Activated CD4-positive, alpha-beta T cell treated with anti-CD3 and anti-CD28 coated beads, Interleukin-2, amount 10 ng/mL, durations not matched to agents 7 days and 5 days (primary cell): ENCODE data around the gene ENDOU. TPM values are rescaled to one million over a fixed set of nuclear protein-coding genes. Genes with fewer than 3 reads are reported as not detected.

ENCODE experiments used
- CTCF ChIA-PET: fragments of 350-600 bp; sonication (Branson Sonifier 250); formaldehyde crosslinking; loops from one replicate; lab custom pipeline; 2021; ENCODE audit warnings: antibody characterized with exemption; lab: Charles Lee
- POLR2A ChIA-PET: fragments of 350-600 bp; sonication (Branson Sonifier 250); formaldehyde crosslinking; loops from one replicate; lab custom pipeline; 2021; ENCODE audit warnings: antibody characterized with exemption; lab: Charles Lee
- DNase-seq: peaks from one replicate; pipeline ENCODE4 v3.0.0-alpha.2; 2020
- H3K27ac Mint-ChIP-seq: one replicate; pipeline ENCODE4 v1.8.0; 2021; ENCODE audit warnings: mild to moderate bottlenecking, moderate library complexity, mixed read lengths
- H3K27me3 Mint-ChIP-seq: one replicate; pipeline ENCODE4 v1.8.0; 2021; ENCODE audit warnings: mixed read lengths
- H3K36me3 Mint-ChIP-seq: one replicate; pipeline ENCODE4 v1.8.0; 2021; ENCODE audit warnings: low read depth, mixed read lengths
- H3K4me1 Mint-ChIP-seq: one replicate; pipeline ENCODE4 v1.8.0; 2021; ENCODE audit warnings: mixed read lengths
- H3K4me3 Mint-ChIP-seq: one replicate; pipeline ENCODE4 v1.8.0; 2021; ENCODE audit warnings: mild to moderate bottlenecking, moderate library complexity, mixed read lengths
- H3K9me3 Mint-ChIP-seq: one replicate; pipeline ENCODE4 v1.8.0; 2021; ENCODE audit warnings: mixed read lengths
- total RNA-seq, 2 experiments: library from RNA; stranded (reverse); gene quantifications; one replicate each; pipeline ENCODE4 v1.2.3, GENCODE V29; 2021

The ENDOU gene
- total RNA-seq, 2 experiments from 2014 or later, result not detected

GRCh38 chr12:47767216-47767724, 42.0 kb upstream of the ENDOU start:
- no peak overlapping the region for H3K4me3 Mint-ChIP-seq
- CTCF ChIA-PET, result interaction anchor here (0.6 to 7.2 kb wide), 31 partner anchors 9 to 942 kb away, joined by 3 to 124 read pairs (median 4); partner anchors contain the start of genes ENDOU and RAPGEF3
- peaks cover 13% of the 10 kb centered on the region for H3K27me3 Mint-ChIP-seq
- peak; percentile 81 for DNase-seq
- H3K9me3 Mint-ChIP-seq, result no peaks in the 10 kb centered on the region
- H3K36me3 Mint-ChIP-seq, result no peaks in the 10 kb centered on the region
- no peak overlapping the region for H3K27ac Mint-ChIP-seq
- H3K4me1 Mint-ChIP-seq, result peaks cover 15% of the 10 kb centered on the region
- POLR2A ChIA-PET, result no interaction called here

DNA sequence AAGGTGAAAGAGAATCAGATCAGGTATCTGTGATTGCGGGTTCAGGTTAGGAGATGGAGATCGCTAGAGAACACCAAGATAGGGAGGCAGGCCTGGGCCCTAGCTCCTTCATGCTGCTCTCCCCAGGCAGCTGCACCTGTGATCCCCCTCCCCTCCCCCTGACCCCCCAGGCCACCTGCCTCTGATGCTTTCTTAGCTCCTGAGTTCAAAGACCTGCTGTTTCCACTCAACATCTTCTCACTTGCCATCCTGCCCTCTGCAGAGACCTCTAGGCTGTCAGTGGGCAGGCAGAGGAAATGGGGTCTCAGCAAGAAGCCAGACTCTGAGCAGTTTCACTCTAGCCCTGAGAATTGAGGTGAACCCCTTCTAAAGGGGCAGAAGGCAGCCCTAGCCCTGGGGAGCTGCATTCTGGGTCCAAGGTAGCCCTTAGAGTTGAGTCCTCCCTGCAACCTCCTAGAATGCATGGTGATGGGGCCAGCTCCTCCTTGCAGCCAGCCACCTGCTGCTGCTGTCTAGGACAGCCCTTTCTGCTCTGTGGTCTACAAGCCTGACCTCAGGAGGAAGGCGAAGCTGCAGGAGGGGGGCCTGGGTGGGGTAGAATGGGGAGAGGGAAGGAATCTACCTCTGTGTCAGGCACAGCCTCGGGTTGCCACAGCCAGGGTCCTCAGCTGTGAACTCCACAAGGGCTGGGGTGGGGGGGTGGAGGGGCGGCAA, 41.4 kb upstream of the ENDOU start:
- H3K36me3 Mint-ChIP-seq, result no peaks in the 10 kb centered on the region
- no peaks in the 10 kb centered on the region for H3K9me3 Mint-ChIP-seq
- no peak for DNase-seq
- H3K4me3 Mint-ChIP-seq, result no peak overlapping the region
- H3K4me1 Mint-ChIP-seq, result peaks cover 15% of the 10 kb centered on the region
- POLR2A ChIA-PET, result interaction anchor here (0.6 kb wide), 1 partner anchor 32 kb away, joined by 3 read pairs; no protein-coding TSS in a partner anchor
- CTCF ChIA-PET, result interaction anchor here (0.6 to 7.2 kb wide), 29 partner anchors 8 to 943 kb away, joined by 3 to 124 read pairs (median 4); partner anchors contain the start of genes ASB8, ENDOU and RAPGEF3
- peaks cover 9% of the 10 kb centered on the region for H3K27me3 Mint-ChIP-seq
- H3K27ac Mint-ChIP-seq, result no peak overlapping the region

- ChIA-PET CTCF (interaction anchor here (0.6 to 10.5 kb wide), 5 partner anchors 19 to 421 kb away, joined by 3 to 162 read pairs (median 3); no protein-coding TSS in a partner anchor), POLR2A (no interaction called here)
- Mint-ChIP-seq H3K9me3 (no peaks in the 10 kb centered on the region), H3K36me3 (no peaks in the 10 kb centered on the region), H3K4me1 (peaks cover 22% of the 10 kb centered on the region), H3K4me3 (no peak overlapping the region), H3K27ac (no peak overlapping the region), H3K27me3 (peaks cover 12% of the 10 kb centered on the region)
- no peak for DNase-seq
These were observed 38.4 kb upstream of the ENDOU start for GRCh38 chr12:47763481-47764346.

- no peaks in the 10 kb centered on the region for H3K9me3 Mint-ChIP-seq
- DNase-seq, result no peak
- H3K27ac Mint-ChIP-seq, result no peak overlapping the region
- no peak overlapping the region for H3K4me3 Mint-ChIP-seq
- no peaks in the 10 kb centered on the region for H3K36me3 Mint-ChIP-seq
- peaks cover 27% of the 10 kb centered on the region for H3K4me1 Mint-ChIP-seq
- H3K27me3 Mint-ChIP-seq, result peaks cover 12% of the 10 kb centered on the region
- POLR2A ChIA-PET, result no interaction called here
- CTCF ChIA-PET, result interaction anchor here (0.6 to 10.5 kb wide), 8 partner anchors 10 to 422 kb away, joined by 3 to 162 read pairs (median 3); partner anchors contain the start of gene ENDOU
These were observed 37.7 kb upstream of the ENDOU start for GRCh38 chr12:47762850-47763465.

GRCh38 chr12:47758834-47759690, 33.8 kb upstream of the ENDOU start, which contains the start of gene RAPGEF3:
Gene RAPGEF3 (minus strand): TSS chr12:47758880. CDS start chr12:47758556, 324 bp downstream.
- peak; percentile 71 for DNase-seq
- Mint-ChIP-seq H3K27ac (no peak within 1 kb of the TSS), H3K36me3 (no peaks in the 10 kb centered on the region), H3K4me1 (peaks cover 28% of the 10 kb centered on the region), H3K27me3 (peaks cover 4% of the 10 kb centered on the region), H3K4me3 (peak within 1 kb of the TSS; percentile 72), H3K9me3 (no peaks in the 10 kb centered on the region)
- ChIA-PET CTCF (interaction anchor here (0.9 to 10.5 kb wide), 11 partner anchors 8 to 190 kb away, joined by 3 to 162 read pairs (median 5); no protein-coding TSS in a partner anchor), POLR2A (no interaction called here)

DNA sequence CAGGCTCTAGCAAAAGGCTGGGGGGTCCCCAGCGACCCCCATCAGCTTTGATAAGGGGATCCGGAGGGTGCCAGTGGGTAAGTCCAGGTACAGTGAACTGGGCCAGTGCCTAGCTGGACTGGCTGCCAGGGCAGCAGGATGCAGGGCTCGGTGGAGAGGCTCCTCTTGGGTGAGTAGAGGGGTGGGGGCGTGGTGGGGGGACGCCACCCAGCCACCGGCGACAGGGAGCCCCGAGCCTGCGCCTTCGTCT, 33.2 kb upstream of the ENDOU start:
- H3K36me3 Mint-ChIP-seq, result no peaks in the 10 kb centered on the region
- no peak for DNase-seq
- no peak overlapping the region for H3K27ac Mint-ChIP-seq
- H3K27me3 Mint-ChIP-seq, result peaks cover 4% of the 10 kb centered on the region
- H3K9me3 Mint-ChIP-seq, result no peaks in the 10 kb centered on the region
- POLR2A ChIA-PET, result no interaction called here
- CTCF ChIA-PET, result interaction anchor here (1.0 to 10.5 kb wide), 12 partner anchors 9 to 190 kb away, joined by 3 to 162 read pairs (median 4); no protein-coding TSS in a partner anchor
- H3K4me3 Mint-ChIP-seq, result peak overlapping the region; percentile 52
- H3K4me1 Mint-ChIP-seq, result peaks cover 28% of the 10 kb centered on the region

DNA sequence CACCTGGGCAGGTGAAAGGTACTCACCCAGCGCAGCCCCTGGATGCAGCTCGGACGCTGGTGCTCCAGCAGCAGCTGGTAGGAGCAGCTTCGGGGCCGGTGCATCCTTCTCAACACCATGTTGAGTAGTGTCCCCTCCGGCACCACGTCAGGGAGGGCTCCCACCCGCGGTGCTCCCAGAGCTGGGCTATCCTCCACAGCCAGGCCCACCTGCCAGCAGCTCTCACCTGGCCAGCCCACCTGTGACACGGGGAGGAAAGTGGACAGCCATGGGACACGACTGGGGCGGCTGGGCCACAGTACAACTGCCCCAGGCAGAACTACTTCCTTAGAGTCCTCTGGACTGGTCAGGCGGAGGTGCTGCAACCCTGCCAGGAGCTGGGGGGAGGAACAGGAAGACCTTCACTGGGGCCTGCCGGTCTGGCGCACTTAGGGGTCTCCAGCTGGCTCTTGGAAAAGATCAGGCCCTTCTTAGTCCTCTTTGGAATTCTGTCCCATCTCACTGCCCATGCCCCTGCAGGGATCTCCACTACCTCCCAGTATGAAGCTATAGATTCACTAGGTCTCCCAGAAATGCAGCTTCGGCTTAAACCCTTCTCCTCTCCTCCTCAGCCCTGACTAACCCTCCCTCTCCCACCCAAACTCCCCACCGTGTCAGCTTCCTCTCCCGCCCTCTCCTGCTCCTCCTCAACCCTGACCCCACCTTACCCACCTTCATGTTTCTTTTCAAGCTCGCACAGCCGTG, 32.7 kb upstream of the ENDOU start:
- ChIA-PET POLR2A (no interaction called here), CTCF (interaction anchor here (0.7 to 10.5 kb wide), 17 partner anchors 9 to 191 kb away, joined by 3 to 162 read pairs (median 4); no protein-coding TSS in a partner anchor)
- H3K27me3 Mint-ChIP-seq, result peaks cover 4% of the 10 kb centered on the region
- peaks cover 29% of the 10 kb centered on the region for H3K4me1 Mint-ChIP-seq
- H3K27ac Mint-ChIP-seq, result no peak overlapping the region
- no peaks in the 10 kb centered on the region for H3K9me3 Mint-ChIP-seq
- H3K36me3 Mint-ChIP-seq, result no peaks in the 10 kb centered on the region
- DNase-seq, result no peak
- H3K4me3 Mint-ChIP-seq, result peak overlapping the region; percentile 52

DNA sequence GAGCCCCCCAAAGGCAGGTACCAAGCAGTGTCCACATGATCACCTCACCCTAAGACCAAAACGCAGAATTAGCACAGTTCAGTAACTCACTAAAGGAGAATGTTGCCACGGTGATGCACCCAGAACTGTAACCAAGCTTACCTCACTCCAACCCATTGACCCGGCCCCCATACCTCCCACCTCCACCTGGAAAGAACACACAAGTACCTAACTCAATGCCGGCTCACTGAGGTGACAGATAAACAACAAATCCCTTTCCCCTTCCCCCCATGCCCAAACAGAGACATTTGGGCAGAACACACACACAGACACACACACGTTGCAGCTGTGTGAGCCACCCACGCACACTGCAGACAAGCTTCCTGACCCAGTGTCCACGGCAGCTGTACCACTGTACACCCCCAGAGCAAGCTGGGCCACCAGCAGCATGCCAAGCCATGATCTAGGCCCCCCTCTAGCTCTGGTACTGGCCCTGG, 32.1 kb upstream of the ENDOU start:
- Mint-ChIP-seq H3K4me3 (no peak overlapping the region), H3K27me3 (peaks cover 4% of the 10 kb centered on the region), H3K9me3 (no peaks in the 10 kb centered on the region), H3K27ac (no peak overlapping the region), H3K4me1 (peaks cover 29% of the 10 kb centered on the region), H3K36me3 (no peaks in the 10 kb centered on the region)
- DNase-seq, result no peak
- ChIA-PET CTCF (interaction anchor here (0.7 to 10.5 kb wide), 16 partner anchors 10 to 81 kb away, joined by 3 to 162 read pairs (median 4); partner anchors contain the start of gene RPAP3), POLR2A (no interaction called here)

DNA sequence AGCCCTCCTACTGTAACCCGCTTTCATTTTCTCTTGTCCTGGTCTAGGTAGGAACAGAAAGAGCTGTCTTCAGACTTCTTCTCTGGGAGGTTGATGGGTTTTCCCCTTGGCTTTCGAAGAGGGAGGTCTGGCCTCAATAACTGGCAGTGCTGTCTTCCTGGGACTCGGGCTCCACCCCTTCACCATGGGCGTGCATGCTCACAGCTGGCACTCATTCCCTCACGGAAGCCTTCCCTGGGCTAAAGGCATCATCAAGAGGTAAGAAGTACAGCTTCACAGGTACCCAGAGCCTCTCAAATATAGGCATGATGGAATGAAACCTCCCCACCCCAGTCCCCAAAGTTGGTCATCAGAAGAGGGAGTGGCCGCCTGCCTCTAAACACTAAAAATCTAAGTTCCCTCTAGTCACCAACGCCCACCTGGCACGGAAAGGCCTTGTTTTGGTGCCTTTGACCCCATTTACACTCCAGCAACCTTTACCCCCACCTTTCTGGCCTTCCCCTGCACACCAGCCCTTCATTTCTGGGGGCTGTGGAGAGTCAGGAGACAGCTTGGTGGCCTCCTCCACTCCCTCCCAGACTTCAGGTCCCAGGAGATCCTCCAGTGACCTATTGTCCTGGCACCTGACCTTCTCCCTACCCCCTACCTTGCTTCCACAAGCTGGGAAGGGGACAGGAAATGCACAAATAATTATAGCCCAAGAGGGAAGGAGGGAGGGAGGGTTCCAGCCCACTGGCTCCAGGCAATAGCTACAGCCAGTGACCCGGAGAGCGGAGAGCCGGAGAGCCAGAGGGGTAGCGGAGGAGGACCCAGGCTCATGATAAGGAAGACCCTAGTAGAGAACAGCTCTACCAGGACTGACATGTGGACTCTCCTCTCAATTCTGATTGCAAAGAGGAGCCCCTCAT, 30.6 kb upstream of the ENDOU start:
- no peak for DNase-seq
- POLR2A ChIA-PET, result no interaction called here

DNA sequence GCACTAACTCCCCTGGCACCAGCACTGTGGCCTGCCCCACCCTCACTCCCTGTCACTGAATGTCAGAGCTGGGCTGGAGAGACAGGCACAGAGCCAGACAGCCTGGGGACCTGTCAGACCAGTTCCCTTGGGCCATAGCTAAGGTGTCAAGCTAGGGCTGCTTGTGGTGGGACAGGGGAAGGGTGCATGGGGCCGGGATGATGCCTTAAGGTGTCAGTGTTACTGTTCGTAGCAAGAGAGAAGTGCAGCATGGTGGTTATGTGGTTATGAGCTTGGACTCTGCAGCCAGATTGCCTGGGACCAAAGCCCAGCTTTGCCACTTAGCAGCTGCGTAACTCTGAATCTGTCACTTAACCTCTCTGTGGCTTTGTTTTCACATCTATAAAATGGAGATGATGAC, 29.6 kb upstream of the ENDOU start:
- Mint-ChIP-seq H3K27me3 (no peaks in the 10 kb centered on the region), H3K36me3 (no peaks in the 10 kb centered on the region), H3K4me3 (no peak overlapping the region), H3K27ac (no peak overlapping the region), H3K9me3 (no peaks in the 10 kb centered on the region), H3K4me1 (peaks cover 27% of the 10 kb centered on the region)
- DNase-seq, result no peak
- ChIA-PET POLR2A (no interaction called here), CTCF (interaction anchor here (0.6 to 10.5 kb wide), 14 partner anchors 10 to 330 kb away, joined by 3 to 162 read pairs (median 5); partner anchors contain the start of gene RPAP3)

More for the DNA sequence above, 30.6 kb upstream of the ENDOU start:
- Mint-ChIP-seq H3K27ac (peak overlapping the region; percentile 52), H3K27me3 (peaks cover 4% of the 10 kb centered on the region), H3K4me1 (peaks cover 29% of the 10 kb centered on the region), H3K4me3 (no peak overlapping the region), H3K9me3 (no peaks in the 10 kb centered on the region), H3K36me3 (no peaks in the 10 kb centered on the region)
- CTCF ChIA-PET, result interaction anchor here (0.6 to 10.5 kb wide), 11 partner anchors 11 to 1047 kb away, joined by 3 to 162 read pairs (median 6); partner anchors contain the start of gene RPAP3
